HUES48 (cell line): ENCODE results near the gene PTPRG.
A peak's percentile ranks its signal among the peaks of the same experiment; 100 is the strongest.

Experiments used
- H3K27ac ChIP-seq: one replicate; pipeline ENCODE4 v1.7.0; 2013; ENCODE audit warnings: low read depth, low read length, inconsistent platforms
- H3K27me3 ChIP-seq: 2 replicates; pipeline ENCODE4 v1.6.1; 2013; ENCODE audit warnings: mild to moderate bottlenecking, low read length; ENCODE audit not compliant: control insufficient read depth, insufficient read depth
- H3K36me3 ChIP-seq: 2 replicates; pipeline ENCODE4 v1.6.1; 2013; ENCODE audit warnings: low read length; ENCODE audit not compliant: control insufficient read depth, insufficient read depth
- H3K4me1 ChIP-seq: 2 replicates; pipeline ENCODE4 v1.6.1; 2013; ENCODE audit warnings: mild to moderate bottlenecking, low read length; ENCODE audit not compliant: control insufficient read depth, insufficient read depth
- H3K4me3 ChIP-seq: 2 replicates; pipeline ENCODE4 v1.5.1; 2013; ENCODE audit warnings: mild to moderate bottlenecking, low read depth, low read length
- H3K9ac ChIP-seq: 2 replicates; pipeline ENCODE4 v1.6.1; 2013; ENCODE audit warnings: mild to moderate bottlenecking, low read depth, low read length, moderate library complexity
- H3K9me3 ChIP-seq: 2 replicates; pipeline ENCODE4 v1.6.1; 2013; ENCODE audit warnings: low read length; ENCODE audit not compliant: control insufficient read depth, insufficient read depth

The PTPRG gene

DNA sequence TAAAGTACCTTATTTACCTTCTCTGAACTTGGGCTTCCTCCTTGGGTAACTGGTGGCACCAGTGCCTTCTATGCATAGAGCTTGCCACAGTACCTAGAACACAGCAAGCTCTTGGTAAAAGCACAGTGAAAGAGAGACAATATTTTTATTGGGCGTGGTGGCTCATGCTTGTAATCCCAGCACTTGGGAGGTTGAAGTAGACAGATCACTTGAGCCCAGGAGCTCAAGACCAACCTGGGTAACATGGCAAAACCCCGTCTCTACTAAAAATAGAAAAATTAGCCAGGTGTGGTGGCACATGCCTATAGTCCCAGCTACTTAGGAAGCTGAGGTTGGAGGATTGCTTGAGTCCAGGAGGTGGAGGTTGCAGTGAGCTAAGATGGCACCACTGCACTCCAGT is 285.1 kb downstream of the PTPRG start:
- H3K27ac ChIP-seq, result no peak overlapping the region
- H3K4me1 ChIP-seq, result peaks cover 56% of the 10 kb centered on the region
- H3K4me3 ChIP-seq, result no peak overlapping the region
- H3K36me3 ChIP-seq, result no peaks in the 10 kb centered on the region
- H3K9me3 ChIP-seq, result no peaks in the 10 kb centered on the region
- H3K9ac ChIP-seq, result no peak overlapping the region
- H3K27me3 ChIP-seq, result no peaks in the 10 kb centered on the region

DNA sequence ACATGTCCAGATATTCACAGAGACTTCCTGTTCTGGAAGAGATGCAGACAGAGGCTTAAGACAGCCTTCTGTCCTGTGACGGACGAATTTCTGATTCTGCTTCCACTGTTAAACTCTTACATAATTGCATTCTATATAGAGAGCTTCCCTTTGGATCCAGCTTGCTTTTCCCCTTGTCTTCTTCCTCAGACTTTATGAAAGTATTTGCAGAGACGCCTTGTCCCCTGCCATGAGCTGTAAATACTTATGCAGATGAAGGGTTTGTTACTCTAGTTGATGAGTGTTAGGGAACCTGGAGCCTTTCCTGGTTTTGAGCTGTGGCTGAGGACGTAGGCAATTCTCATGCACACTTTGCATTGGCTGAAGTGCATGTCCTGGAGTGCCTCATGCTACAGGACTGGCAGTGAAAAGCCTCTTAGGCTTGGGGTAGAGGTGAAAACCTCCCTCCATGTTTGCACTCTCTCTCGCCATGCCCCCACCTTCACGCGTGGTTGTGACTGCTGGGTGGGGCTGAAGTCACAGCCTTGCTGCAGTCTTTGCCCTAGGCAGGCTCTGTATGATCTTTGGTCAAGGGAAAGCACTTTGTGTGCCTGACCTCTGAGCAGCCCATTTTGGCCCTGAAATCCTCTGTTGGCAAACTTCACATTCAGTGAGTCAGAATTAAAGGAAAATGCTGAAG is 286.6 kb downstream of the PTPRG start:
- H3K27me3 ChIP-seq, result no peaks in the 10 kb centered on the region
- H3K9me3 ChIP-seq, result no peaks in the 10 kb centered on the region
- no peaks in the 10 kb centered on the region for H3K36me3 ChIP-seq
- H3K27ac ChIP-seq, result peak overlapping the region; percentile 82
- H3K4me1 ChIP-seq, result peaks cover 56% of the 10 kb centered on the region
- H3K9ac ChIP-seq, result no peak overlapping the region
- no peak overlapping the region for H3K4me3 ChIP-seq

DNA sequence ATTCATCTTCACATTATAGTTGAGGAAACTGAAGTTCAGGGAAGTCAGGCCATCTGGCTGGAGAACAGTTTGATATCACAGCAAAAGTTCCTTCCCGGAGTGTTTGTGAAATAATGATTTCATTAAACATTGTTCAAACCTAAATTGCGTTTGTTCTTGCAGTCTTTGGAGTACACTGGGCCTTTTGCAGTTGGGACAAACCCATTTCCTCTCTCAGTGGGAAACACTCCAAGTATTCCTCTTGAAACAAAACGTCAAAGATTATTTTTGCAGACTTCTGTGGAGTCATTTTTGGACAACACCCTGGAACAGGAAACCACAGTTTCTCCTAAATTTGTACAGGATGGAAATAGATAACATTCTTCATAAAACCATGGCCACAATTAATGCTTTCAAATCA is 287.5 kb downstream of the PTPRG start:
- H3K4me3 ChIP-seq, result no peak overlapping the region
- peaks cover 60% of the 10 kb centered on the region for H3K4me1 ChIP-seq
- H3K27ac ChIP-seq, result no peak overlapping the region
- no peaks in the 10 kb centered on the region for H3K27me3 ChIP-seq
- H3K9me3 ChIP-seq, result no peaks in the 10 kb centered on the region
- no peaks in the 10 kb centered on the region for H3K36me3 ChIP-seq
- H3K9ac ChIP-seq, result no peak overlapping the region

DNA sequence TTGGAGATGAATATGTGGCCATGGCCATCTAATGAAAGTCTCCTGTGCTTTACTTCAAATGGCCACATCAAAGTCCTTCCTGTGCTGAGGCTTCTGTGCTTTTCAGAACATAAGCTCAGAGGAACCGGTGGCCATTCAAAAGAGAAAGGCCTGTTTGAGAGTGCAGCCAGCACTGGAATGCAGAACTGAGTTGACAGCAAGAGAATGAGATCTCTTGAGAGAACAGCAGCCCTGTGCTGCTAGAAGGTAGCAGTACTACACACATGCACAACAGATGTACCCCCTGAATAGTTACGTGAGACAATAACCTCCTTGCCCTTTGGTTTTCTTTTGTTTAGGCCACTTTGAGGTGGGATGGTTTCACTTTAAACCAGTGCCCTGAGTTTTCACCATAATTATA is 292.5 kb downstream of the PTPRG start:
- H3K36me3 ChIP-seq, result no peaks in the 10 kb centered on the region
- H3K9me3 ChIP-seq, result no peaks in the 10 kb centered on the region
- no peaks in the 10 kb centered on the region for H3K27me3 ChIP-seq
- H3K27ac ChIP-seq, result no peak overlapping the region
- no peak overlapping the region for H3K4me3 ChIP-seq
- H3K9ac ChIP-seq, result no peak overlapping the region
- H3K4me1 ChIP-seq, result peaks cover 27% of the 10 kb centered on the region

DNA sequence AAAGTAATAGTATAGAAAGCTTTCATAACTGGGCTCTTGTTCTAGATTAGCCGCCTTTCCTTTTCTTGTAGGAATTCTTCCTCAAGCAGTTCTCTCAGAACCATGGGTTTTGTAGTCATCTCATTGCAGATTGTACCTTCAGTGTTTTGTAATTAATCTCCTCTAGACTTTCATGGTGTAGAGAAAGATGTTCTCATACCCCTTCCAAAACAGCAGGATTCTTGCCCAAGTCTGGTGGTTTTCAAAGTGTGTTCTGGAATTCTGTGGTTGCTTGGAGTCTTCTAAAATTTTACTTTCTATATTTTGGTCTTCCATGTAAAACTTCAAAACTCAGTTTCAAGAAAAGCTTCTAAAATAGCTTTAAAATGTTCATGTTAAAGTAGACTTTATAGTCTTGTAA is 293.8 kb downstream of the PTPRG start:
- no peaks in the 10 kb centered on the region for H3K36me3 ChIP-seq
- no peak overlapping the region for H3K9ac ChIP-seq
- no peak overlapping the region for H3K4me3 ChIP-seq
- H3K27me3 ChIP-seq, result no peaks in the 10 kb centered on the region
- peaks cover 18% of the 10 kb centered on the region; the same call in 1 of the 2 replicates for H3K4me1 ChIP-seq
- H3K9me3 ChIP-seq, result no peaks in the 10 kb centered on the region
- H3K27ac ChIP-seq, result no peak overlapping the region

DNA sequence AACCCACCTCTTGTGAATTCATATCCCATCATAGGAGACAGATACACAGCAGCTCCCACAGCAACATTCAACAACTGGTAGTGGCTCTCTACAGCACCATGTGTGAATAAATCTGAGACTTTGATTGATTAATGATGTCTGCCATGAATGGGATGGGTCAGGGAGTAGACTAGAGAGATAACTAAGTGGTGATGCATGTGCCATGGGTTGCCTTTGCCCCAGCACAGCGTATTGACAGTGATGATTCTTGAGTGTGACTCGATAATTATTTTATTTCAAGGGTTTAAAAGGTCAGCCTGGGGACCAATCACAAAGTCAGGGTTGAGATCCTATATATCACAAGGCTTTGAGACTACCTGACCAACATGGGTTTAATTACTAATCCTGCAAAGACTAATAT is 295.9 kb downstream of the PTPRG start:
- no peaks in the 10 kb centered on the region for H3K9me3 ChIP-seq

DNA sequence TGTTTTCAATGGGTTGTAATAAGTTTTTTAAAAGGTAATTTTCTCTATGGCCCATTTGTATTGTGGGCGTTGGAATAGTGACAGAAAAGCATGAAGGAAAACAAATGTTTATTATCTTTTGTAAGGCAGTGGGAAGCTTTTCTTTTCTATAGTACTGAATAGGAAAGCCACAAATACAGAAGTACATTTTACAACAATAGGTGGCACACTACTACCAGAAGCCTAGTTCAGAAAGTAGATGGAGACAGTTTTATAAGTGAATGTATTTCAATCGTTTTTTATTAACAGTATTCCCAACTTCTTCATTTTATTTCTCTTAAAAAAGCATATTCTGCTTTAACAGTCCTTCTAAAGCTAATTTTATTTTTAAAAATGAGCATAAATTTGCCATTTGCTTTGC is 296.7 kb downstream of the PTPRG start:
- Histone ChIP-seq H3K9ac (no peak overlapping the region), H3K9me3 (no peaks in the 10 kb centered on the region), H3K4me3 (no peak overlapping the region), H3K27me3 (no peaks in the 10 kb centered on the region), H3K36me3 (no peaks in the 10 kb centered on the region), H3K4me1 (peaks cover 25% of the 10 kb centered on the region), H3K27ac (no peak overlapping the region)

More for the DNA sequence above, 295.9 kb downstream of the PTPRG start:
- no peaks in the 10 kb centered on the region for H3K36me3 ChIP-seq
- H3K9ac ChIP-seq, result no peak overlapping the region
- H3K27ac ChIP-seq, result no peak overlapping the region
- peaks cover 29% of the 10 kb centered on the region for H3K4me1 ChIP-seq
- no peak overlapping the region for H3K4me3 ChIP-seq
- H3K27me3 ChIP-seq, result no peaks in the 10 kb centered on the region

DNA sequence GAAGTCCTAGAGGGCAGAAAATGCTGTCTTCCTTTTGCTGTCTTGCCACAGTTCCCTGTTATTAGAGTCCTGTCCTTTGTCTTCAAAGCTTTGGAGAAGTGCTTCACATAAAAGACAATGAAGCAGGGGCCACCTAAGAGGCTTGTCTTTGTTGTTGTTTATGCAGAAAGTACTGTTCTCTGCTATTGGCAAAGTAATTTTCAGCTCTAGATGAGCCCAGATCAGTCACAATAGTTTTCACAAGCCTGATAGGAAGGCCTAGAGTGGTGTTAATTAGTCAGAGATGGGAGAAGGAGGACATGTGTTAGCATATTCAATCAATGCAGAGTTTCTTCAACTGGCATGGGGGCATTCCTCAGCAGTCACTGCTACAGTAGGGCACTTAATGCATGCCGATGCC is 300.0 kb downstream of the PTPRG start:
- Histone ChIP-seq H3K4me1 (peaks cover 31% of the 10 kb centered on the region), H3K27ac (peak overlapping the region; percentile 65), H3K27me3 (no peaks in the 10 kb centered on the region), H3K9ac (no peak overlapping the region), H3K36me3 (no peaks in the 10 kb centered on the region), H3K4me3 (no peak overlapping the region), H3K9me3 (no peaks in the 10 kb centered on the region)

DNA sequence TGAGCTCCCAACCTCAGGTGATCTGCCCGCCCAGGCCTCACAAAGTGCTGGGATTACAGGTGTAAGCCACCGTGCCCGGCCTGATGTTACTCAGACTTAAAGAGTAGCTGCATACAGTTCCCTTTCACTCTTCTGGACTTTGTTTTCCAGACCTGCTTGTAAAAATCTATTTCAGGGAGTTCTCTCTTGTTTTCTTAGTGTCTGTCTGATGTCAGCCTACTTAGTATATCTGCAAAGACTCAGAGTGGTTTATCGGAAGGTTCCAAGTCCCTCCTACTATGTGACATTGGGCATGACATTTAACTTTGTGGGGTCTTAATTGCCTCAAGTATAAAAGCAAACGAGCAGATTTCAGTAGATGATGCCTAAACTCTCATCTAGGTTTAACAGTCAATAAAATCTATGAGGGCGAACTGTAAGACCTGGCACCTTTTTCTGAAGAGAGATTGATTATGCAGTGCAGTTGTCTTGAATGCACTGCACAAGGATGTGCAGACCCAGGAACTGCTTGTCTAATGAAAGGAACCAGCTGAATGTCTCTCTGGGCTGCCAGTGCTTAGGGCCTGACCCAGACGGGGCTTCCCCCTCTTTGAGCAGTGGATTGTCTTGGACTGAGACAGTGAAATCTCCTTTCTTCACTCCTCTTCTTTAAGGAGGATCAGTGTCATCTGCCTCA is 301.4 kb downstream of the PTPRG start:
- Histone ChIP-seq H3K9ac (no peak overlapping the region), H3K27me3 (no peaks in the 10 kb centered on the region), H3K27ac (no peak overlapping the region), H3K9me3 (no peaks in the 10 kb centered on the region), H3K36me3 (no peaks in the 10 kb centered on the region), H3K4me3 (no peak overlapping the region), H3K4me1 (peaks cover 29% of the 10 kb centered on the region)

DNA sequence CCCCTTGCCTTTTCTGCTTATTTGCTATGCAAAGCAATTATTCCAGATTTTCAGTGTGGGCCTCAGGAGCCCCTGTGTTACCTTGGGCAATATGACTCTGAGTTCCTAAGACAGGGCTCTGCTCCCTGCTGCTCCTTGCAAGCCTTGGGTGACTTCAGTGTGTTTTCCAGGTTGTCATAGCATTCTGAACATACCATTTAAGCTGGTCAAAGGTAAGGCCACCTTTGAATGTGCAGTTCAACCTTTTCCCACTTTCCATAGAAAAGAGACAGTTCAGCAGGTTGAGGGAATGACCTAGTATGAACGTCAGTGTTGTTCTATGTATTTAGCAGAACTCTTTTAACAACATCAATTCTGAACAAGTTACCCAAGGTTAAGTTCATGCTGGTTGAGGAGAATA is 302.2 kb downstream of the PTPRG start:
- H3K36me3 ChIP-seq, result no peaks in the 10 kb centered on the region
- H3K4me3 ChIP-seq, result no peak overlapping the region
- H3K9ac ChIP-seq, result no peak overlapping the region
- H3K4me1 ChIP-seq, result peaks cover 34% of the 10 kb centered on the region
- H3K27ac ChIP-seq, result no peak overlapping the region
- no peaks in the 10 kb centered on the region for H3K27me3 ChIP-seq
- H3K9me3 ChIP-seq, result no peaks in the 10 kb centered on the region

DNA sequence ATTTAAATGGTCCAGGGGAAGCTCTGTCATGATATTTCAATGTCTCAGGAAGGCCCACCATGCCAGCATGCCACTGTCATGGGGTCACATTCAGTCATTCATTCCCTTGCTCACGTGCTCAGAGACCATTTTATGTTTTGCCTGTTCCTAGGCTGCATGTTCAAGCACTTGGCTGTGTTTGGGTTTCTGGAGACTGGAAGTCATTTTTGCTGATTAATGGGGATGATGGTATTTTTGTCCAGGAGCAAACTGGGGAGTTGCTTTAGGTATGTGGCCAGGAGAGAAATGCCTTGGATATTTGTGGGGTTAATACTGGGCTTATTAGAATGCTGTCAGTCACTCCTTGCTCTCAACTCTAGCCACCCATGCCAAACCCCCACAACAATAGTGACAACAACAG is 303.5 kb downstream of the PTPRG start:
- Histone ChIP-seq H3K27me3 (no peaks in the 10 kb centered on the region), H3K4me1 (peaks cover 45% of the 10 kb centered on the region)

More for the DNA sequence above, 303.5 kb downstream of the PTPRG start:
- Histone ChIP-seq H3K27ac (no peak overlapping the region), H3K9ac (no peak overlapping the region), H3K9me3 (no peaks in the 10 kb centered on the region), H3K36me3 (no peaks in the 10 kb centered on the region), H3K4me3 (no peak overlapping the region)
